SK-N-SH (cell line): ENCODE measurements around the gene DGCR2. TPM values are rescaled to one million over a fixed set of nuclear protein-coding genes. Genes with fewer than 3 reads are reported as not detected.
"Not testable (repeated sequence)": the region's sequence is repeated elsewhere in the genome, so short reads cannot be mapped to it uniquely, and the experiment has no call there.

Source experiments
- CTCF ChIA-PET: fragments of 300-600, 350-600 bp; formaldehyde crosslinking; extraction: SDS; loops from one replicate; lab custom pipeline; 2021; lab: Yijun Ruan, JAX
- POLR2A ChIA-PET: fragments of 350-600 bp; sonication (Branson Sonifier 250); formaldehyde crosslinking; extraction: SDS; loops from one replicate; lab custom pipeline; 2020; ENCODE audit warnings: antibody characterized with exemption, inconsistent platforms; lab: Yijun Ruan, JAX
- DNase-seq: peaks from one replicate; pipeline ENCODE4 v3.0.0; 2012
- H2AFZ ChIP-seq: fragments of 200-600 bp; sonication (generic); 2 replicates; pipeline ENCODE4 v1.8.1; 2016; ENCODE audit warnings: antibody characterized with exemption, mild to moderate bottlenecking, low read depth
- H3F3A ChIP-seq: fragments of 200-600 bp; sonication (generic); replicated peaks from 2 replicates; pipeline ENCODE3; 2016; ENCODE audit warnings: antibody characterized with exemption, mild to moderate bottlenecking; ENCODE audit not compliant: insufficient read depth
- H3K27ac ChIP-seq, 2 experiments: fragments of 200-500 bp in 1 of 2; fragments of 200-600 bp in 1 of 2; sonication (Bioruptor generic) in 1 of 2; sonication (generic), shearing (Covaris generic) in 1 of 2; 2 replicates each; pipeline versions ENCODE4 v1.5.1 to v1.6.1; 2014 to 2016; ENCODE audit warnings: low read depth in 2 of 2, inconsistent platforms in 1 of 2, low read length in 1 of 2, mild to moderate bottlenecking in 1 of 2, mixed read lengths in 1 of 2
- H3K27me3 ChIP-seq: fragments of 200-600 bp; sonication (generic), shearing (Covaris generic); 2 replicates; pipeline ENCODE4 v1.6.1; 2016; ENCODE audit warnings: mixed run types; ENCODE audit not compliant: insufficient read depth
- H3K36me3 ChIP-seq, 2 experiments: fragments of 200-500 bp in 1 of 2; fragments of 200-600 bp in 1 of 2; sonication (Bioruptor generic) in 1 of 2; sonication (generic) in 1 of 2; replicated peaks in 1 of 2; 2 replicates each; pipeline versions ENCODE3 to v1.5.1; 2014 to 2016; ENCODE audit warnings: low read length in 1 of 2, mild to moderate bottlenecking in 1 of 2; ENCODE audit not compliant: insufficient read depth in 2 of 2, control insufficient read depth in 1 of 2
- H3K4me1 ChIP-seq, 2 experiments: fragments of 200-500 bp in 1 of 2; fragments of 200-600 bp in 1 of 2; sonication (Bioruptor generic) in 1 of 2; sonication (generic), shearing (Covaris generic) in 1 of 2; 2 replicates each; pipeline versions ENCODE4 v1.5.1 to v1.6.1; 2014 to 2016; ENCODE audit warnings: low read depth in 1 of 2, low read length in 1 of 2, mixed run types in 1 of 2; ENCODE audit not compliant: insufficient read depth in 2 of 2, control insufficient read depth in 1 of 2
- H3K4me2 ChIP-seq: fragments of 200-600 bp; sonication (generic), shearing (Covaris generic); 2 replicates; pipeline ENCODE4 v1.6.1; 2017; ENCODE audit warnings: mixed run types
- H3K4me3 ChIP-seq, 2 experiments: fragments of 200-500 bp in 1 of 2; fragments of 200-600 bp in 1 of 2; sonication (Bioruptor generic) in 1 of 2; sonication (generic), shearing (Covaris generic) in 1 of 2; 2 replicates each; pipeline versions ENCODE4 v1.5.1 to v1.8.1; 2014 to 2016; ENCODE audit warnings: low read depth in 2 of 2, inconsistent platforms in 1 of 2, low read length in 1 of 2, mild to moderate bottlenecking in 1 of 2, mixed read lengths in 1 of 2, moderate library complexity in 1 of 2
- H3K79me2 ChIP-seq: fragments of 200-600 bp; sonication (generic); 2 replicates; pipeline ENCODE4 v1.8.1; 2017; ENCODE audit warnings: mild to moderate bottlenecking; ENCODE audit not compliant: insufficient read depth
- H3K9ac ChIP-seq: fragments of 200-600 bp; sonication (generic); 2 replicates; pipeline ENCODE4 v1.6.1; 2017; ENCODE audit warnings: mixed run types
- H3K9me2 ChIP-seq: fragments of 200-600 bp; sonication (generic); 2 replicates; pipeline ENCODE4 v1.6.1; 2017; ENCODE audit warnings: mixed run types
- H3K9me3 ChIP-seq: fragments of 200-600 bp; sonication (generic); 2 replicates; pipeline ENCODE4 v1.6.1; 2017; ENCODE audit warnings: mixed run types, mild to moderate bottlenecking, moderate library complexity
- H4K20me1 ChIP-seq: fragments of 200-600 bp; sonication (generic); 2 replicates; pipeline ENCODE4 v1.6.1; 2017; ENCODE audit warnings: mild to moderate bottlenecking, mixed run types; ENCODE audit not compliant: insufficient read depth
- WGBS: methylation state at CpG from one replicate; pipeline ENCODE4 v1.1.6; 2017; ENCODE audit warnings: low lambda C conversion rate; 5-methylcytosine and 5-hydroxymethylcytosine counted together
- polyA plus RNA-seq, 3 experiments: library from polyadenylated mRNA; depleted of rRNA; stranded (reverse); fragments of >200 nt; gene quantifications; 2 replicates each; pipeline ENCODE4 v1.2.3, GENCODE V29; 2012

Gene DGCR2
- polyA plus RNA-seq, 1 of the 3 experiments (the other 2 are of a cell fraction): 30.4 TPM

- no CpG with 5 or more reads among the region's 125 CpGs for WGBS
- not testable (repeated sequence) for DNase-seq
These were observed 92.8 kb downstream of the DGCR2 start for GRCh38 chr22:19029113-19030103.

GRCh38 chr22:19028060-19028455 lies 94.2 kb downstream of the DGCR2 start:
- H3K36me3 ChIP-seq, H3K27me3 ChIP-seq, H3K4me2 ChIP-seq, H2AFZ ChIP-seq, H3K4me3 ChIP-seq, POLR2A ChIA-PET, H3F3A ChIP-seq, CTCF ChIA-PET, H3K9ac ChIP-seq, H3K79me2 ChIP-seq, H3K4me1 ChIP-seq, DNase-seq, H3K9me2 ChIP-seq, H3K9me3 ChIP-seq, H4K20me1 ChIP-seq, H3K27ac ChIP-seq: not testable (repeated sequence)
- 55% methylated on average over 4 of the region's 5 CpGs for WGBS

More at GRCh38 chr22:19029113-19030103, 92.8 kb downstream of the DGCR2 start:
- POLR2A ChIA-PET, H3K27me3 ChIP-seq, H3K9ac ChIP-seq, H3F3A ChIP-seq, H3K9me3 ChIP-seq, H3K27ac ChIP-seq, H3K4me3 ChIP-seq, H3K36me3 ChIP-seq, H3K4me1 ChIP-seq, CTCF ChIA-PET, H3K79me2 ChIP-seq, H4K20me1 ChIP-seq, H2AFZ ChIP-seq, H3K4me2 ChIP-seq, H3K9me2 ChIP-seq: not testable (repeated sequence)

- 60% methylated on average over 5 of the region's 8 CpGs for WGBS
- CTCF ChIA-PET, POLR2A ChIA-PET: not testable (repeated sequence)
These were observed 94.7 kb downstream of the DGCR2 start for GRCh38 chr22:19027371-19028059.

GRCh38 chr22:19026080-19026479 lies 96.1 kb downstream of the DGCR2 start:
- H4K20me1 ChIP-seq, H3K27ac ChIP-seq, H3F3A ChIP-seq, H3K4me3 ChIP-seq, CTCF ChIA-PET, H3K9me2 ChIP-seq, DNase-seq, H3K27me3 ChIP-seq, POLR2A ChIA-PET, H2AFZ ChIP-seq, H3K79me2 ChIP-seq, H3K4me2 ChIP-seq, H3K9me3 ChIP-seq, H3K9ac ChIP-seq, H3K36me3 ChIP-seq, H3K4me1 ChIP-seq: not testable (repeated sequence)
- no CpG with 5 or more reads among the region's 11 CpGs for WGBS

More at GRCh38 chr22:19027371-19028059, 94.7 kb downstream of the DGCR2 start:
- not testable (repeated sequence) for H3K9ac ChIP-seq, H3K4me1 ChIP-seq, H3K79me2 ChIP-seq, H3K9me2 ChIP-seq, H3F3A ChIP-seq, H4K20me1 ChIP-seq, H2AFZ ChIP-seq, H3K27me3 ChIP-seq, H3K9me3 ChIP-seq, H3K27ac ChIP-seq, H3K36me3 ChIP-seq, H3K4me2 ChIP-seq, H3K4me3 ChIP-seq
- DNase-seq: peak; percentile 32

- H3K9ac ChIP-seq, H3K27me3 ChIP-seq, H3K4me1 ChIP-seq, H2AFZ ChIP-seq, H3K79me2 ChIP-seq, H3K36me3 ChIP-seq, H4K20me1 ChIP-seq, POLR2A ChIA-PET, H3K9me2 ChIP-seq, H3F3A ChIP-seq, H3K4me2 ChIP-seq, H3K4me3 ChIP-seq, DNase-seq, H3K27ac ChIP-seq, H3K9me3 ChIP-seq, CTCF ChIA-PET: not testable (repeated sequence)
- 40% methylated on average over 2 of the region's 4 CpGs for WGBS
These were observed 97.2 kb downstream of the DGCR2 start for GRCh38 chr22:19024956-19025489.

GRCh38 chr22:19023931-19024330 lies 98.3 kb downstream of the DGCR2 start:
- DNase-seq, H2AFZ ChIP-seq, H3K36me3 ChIP-seq, H3K79me2 ChIP-seq, POLR2A ChIA-PET, H3K9me2 ChIP-seq, H4K20me1 ChIP-seq, H3K4me1 ChIP-seq, H3K4me3 ChIP-seq, H3K9ac ChIP-seq, H3K27me3 ChIP-seq, H3F3A ChIP-seq, H3K9me3 ChIP-seq, H3K27ac ChIP-seq, CTCF ChIA-PET, H3K4me2 ChIP-seq: not testable (repeated sequence)
- 85% methylated on average over 4 of the region's 10 CpGs for WGBS
